Measurements from ENCODE around the gene KTN1. TPM values are rescaled to one million over a fixed set of nuclear protein-coding genes. Genes with fewer than 3 reads are reported as not detected.

Gene KTN1
- total and polyA plus RNA-seq, 2 experiments from 2014 or later: 124 to 607 TPM

DNA sequence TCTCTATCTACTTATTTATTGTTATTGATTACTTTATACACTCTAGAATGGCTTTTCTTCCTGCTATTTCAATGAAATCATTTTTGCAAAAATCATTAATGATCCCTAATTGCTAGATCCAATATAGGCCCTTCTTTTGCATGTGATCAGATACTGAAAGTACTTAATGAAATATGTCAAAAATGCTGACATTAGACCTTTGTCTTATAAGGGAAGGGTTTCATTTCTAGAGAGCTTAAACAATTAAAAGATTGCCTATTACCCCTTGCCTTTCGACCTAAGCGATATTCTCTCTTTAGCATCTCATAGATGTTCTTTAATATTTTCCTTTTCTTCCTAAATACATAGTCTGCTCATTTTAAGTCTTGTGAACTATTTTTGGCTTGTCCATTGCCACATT is 101.1 kb downstream of the KTN1 start:
- H3K9me3 Mint-ChIP-seq: peaks cover 8% of the 10 kb centered on the region; the same call in 2 of the 3 replicates
- Histone ChIP-seq H3F3A (replicated peaks; ENCODE audit: low read depth) (no peaks in the 10 kb centered on the region), H3K4me3 (no peak overlapping the region), H3K79me2 (replicated peaks; ENCODE audit: insufficient read depth) (no peaks in the 10 kb centered on the region), H3K4me1 (ENCODE audit: insufficient read depth) (peaks cover 6% of the 10 kb centered on the region; the same call in 1 of the 2 replicates), H3K27me3 (ENCODE audit: insufficient read depth) (no peaks in the 10 kb centered on the region), H3K27ac (ENCODE audit: low read depth) (no peak overlapping the region), H4K20me1 (replicated peaks; ENCODE audit: insufficient read depth) (no peaks in the 10 kb centered on the region), H3K4me2 (no peak overlapping the region), H3K9me2 (ENCODE audit: insufficient read depth) (no peaks in the 10 kb centered on the region), H2AFZ (no peak overlapping the region), H3K36me3 (ENCODE audit: insufficient read depth) (peaks cover 41% of the 10 kb centered on the region)
- no peaks in the 10 kb centered on the region for H3K27me3 Mint-ChIP-seq (ENCODE audit: insufficient read depth, low read depth, poor library complexity)
- ATAC-seq (no peak), DNase-seq (ENCODE audit: low spot score) (no peak)
- no peak overlapping the region for H3K27ac Mint-ChIP-seq
- peaks cover 69% of the 10 kb centered on the region for H3K36me3 Mint-ChIP-seq (ENCODE audit: low read depth)
- no peak overlapping the region for H3K4me3 Mint-ChIP-seq
- peaks cover 5% of the 10 kb centered on the region; the same call in 2 of the 3 replicates for H3K4me1 Mint-ChIP-seq
- TF ChIP-seq ZNF114 (CRISPR knock-in tag; IDR thresholded peaks at IDR 0.05) (no peak), REST (IDR thresholded peaks at IDR 0.05; ENCODE audit: unreplicated experiment) (no peak), EZH2 (IDR thresholded peaks at IDR 0.05; ENCODE audit: low read depth, unreplicated experiment) (no peak), ZNF331 (CRISPR knock-in tag; IDR thresholded peaks at IDR 0.05; ENCODE audit: low read depth) (no peak), NANOG (IDR thresholded peaks at IDR 0.05; ENCODE audit: borderline replicate concordance) (no peak), STAT1 (IDR thresholded peaks at IDR 0.05; ENCODE audit: unreplicated experiment) (no peak), CREB1 (CRISPR knock-in tag; IDR thresholded peaks at IDR 0.05; ENCODE audit: low read depth) (no peak), EZH2phosphoT487 (IDR thresholded peaks at IDR 0.05; ENCODE audit: unreplicated experiment) (no peak), JUNB (IDR thresholded peaks at IDR 0.05; ENCODE audit: unreplicated experiment) (no peak), ZNF462 (CRISPR knock-in tag; IDR thresholded peaks at IDR 0.05) (no peak), POLR2AphosphoS5 (IDR thresholded peaks at IDR 0.05; ENCODE audit: low read depth) (no peak), ETS1 (IDR thresholded peaks at IDR 0.05) (no peak)
- TF ChIP-seq, protein P1, sequence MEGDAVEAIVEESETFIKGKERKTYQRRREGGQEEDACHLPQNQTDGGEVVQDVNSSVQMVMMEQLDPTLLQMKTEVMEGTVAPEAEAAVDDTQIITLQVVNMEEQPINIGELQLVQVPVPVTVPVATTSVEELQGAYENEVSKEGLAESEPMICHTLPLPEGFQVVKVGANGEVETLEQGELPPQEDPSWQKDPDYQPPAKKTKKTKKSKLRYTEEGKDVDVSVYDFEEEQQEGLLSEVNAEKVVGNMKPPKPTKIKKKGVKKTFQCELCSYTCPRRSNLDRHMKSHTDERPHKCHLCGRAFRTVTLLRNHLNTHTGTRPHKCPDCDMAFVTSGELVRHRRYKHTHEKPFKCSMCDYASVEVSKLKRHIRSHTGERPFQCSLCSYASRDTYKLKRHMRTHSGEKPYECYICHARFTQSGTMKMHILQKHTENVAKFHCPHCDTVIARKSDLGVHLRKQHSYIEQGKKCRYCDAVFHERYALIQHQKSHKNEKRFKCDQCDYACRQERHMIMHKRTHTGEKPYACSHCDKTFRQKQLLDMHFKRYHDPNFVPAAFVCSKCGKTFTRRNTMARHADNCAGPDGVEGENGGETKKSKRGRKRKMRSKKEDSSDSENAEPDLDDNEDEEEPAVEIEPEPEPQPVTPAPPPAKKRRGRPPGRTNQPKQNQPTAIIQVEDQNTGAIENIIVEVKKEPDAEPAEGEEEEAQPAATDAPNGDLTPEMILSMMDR (conservative IDR thresholded peaks at IDR 0.05; ENCODE audit: low read depth in 2 of 2): no peak
